Cardiac fibroblast (primary cell): ENCODE results near the gene CES5A.
"Not testable (repeated sequence)": the region's sequence is repeated elsewhere in the genome, so short reads cannot be mapped to it uniquely, and the experiment has no call there.

Experiments used
- DNase-seq, 2 donors: peaks; one replicate each; pipeline versions ENCODE4 v3.0.0 to v3.0.0-alpha.2; 2010; ENCODE audit warnings: low read depth in 2 of 2
- H3K4me3 ChIP-seq, 2 donors: replicated peaks in 1 of 2; 1 replicate in 1 of 2; 2 replicates in 1 of 2; pipeline ENCODE4 v1.5.1; 2011; ENCODE audit warnings: low read depth in 2 of 2, low read length in 2 of 2, mild to moderate bottlenecking in 2 of 2, moderate library complexity in 1 of 2
- CTCF ChIP-seq: IDR thresholded peaks from one replicate; pipeline ENCODE4 v1.5.1; 2011; ENCODE audit warnings: low read depth, mild to moderate bottlenecking, low read length, inconsistent platforms

CES5A gene

GRCh38 chr16:55875273-55875672 is at the start of gene CES5A:
Gene CES5A (minus strand): TSS chr16:55875373. CDS start chr16:55875221, 152 bp downstream.
- no peak for TF ChIP-seq CTCF
- H3K4me3 ChIP-seq, result no peak within 1 kb of the TSS
- no peak for DNase-seq

GRCh38 chr16:55922662-55923061 is 47.5 kb upstream of the CES5A start:
- DNase-seq, result no peak
- no peak overlapping the region for H3K4me3 ChIP-seq
- no peak for TF ChIP-seq CTCF

GRCh38 chr16:55917373-55918160 is 42.4 kb upstream of the CES5A start:
- no peak for TF ChIP-seq CTCF

GRCh38 chr16:55915096-55915827 is 40.1 kb upstream of the CES5A start:
- no peak for DNase-seq
- no peak overlapping the region for H3K4me3 ChIP-seq
- TF ChIP-seq CTCF, result no peak

More at GRCh38 chr16:55917373-55918160, 42.4 kb upstream of the CES5A start:
- no peak for DNase-seq
- no peak overlapping the region for H3K4me3 ChIP-seq

GRCh38 chr16:55914383-55914782 is 39.2 kb upstream of the CES5A start:
- H3K4me3 ChIP-seq, result no peak overlapping the region
- no peak for DNase-seq
- no peak for TF ChIP-seq CTCF

DNA sequence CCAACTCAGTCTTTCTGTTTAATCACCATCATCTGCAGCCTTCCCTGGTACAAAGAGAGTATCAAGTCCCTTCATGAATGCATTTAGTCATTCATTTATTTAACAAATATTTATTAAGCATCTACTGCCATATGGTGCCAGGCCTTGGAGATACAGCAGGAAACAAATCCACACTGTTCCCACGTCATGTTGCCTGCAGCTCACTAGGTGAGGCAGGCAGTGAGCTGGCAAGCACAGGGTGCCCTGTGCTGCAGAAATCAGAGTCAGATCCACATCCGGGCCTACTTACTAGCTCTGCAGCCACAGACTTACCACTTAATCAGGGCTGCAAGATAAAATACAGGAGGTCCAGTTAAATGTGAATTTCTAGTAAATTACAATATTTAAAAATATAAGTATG is 38.5 kb upstream of the CES5A start:
- H3K4me3 ChIP-seq, result no peak overlapping the region
- TF ChIP-seq CTCF, result no peak
- DNase-seq, result no peak

- H3K4me3 ChIP-seq, DNase-seq: not testable (repeated sequence)
Observed at GRCh38 chr16:55913121-55913520, 37.9 kb upstream of the CES5A start.
